Gastroesophageal sphincter (tissue), 4 donors: ENCODE data around the gene TEKT3. TPM values are rescaled to one million over a fixed set of nuclear protein-coding genes. Genes with fewer than 3 reads are reported as not detected.
A peak's percentile ranks its signal among the peaks of the same experiment; 100 is the strongest.

ENCODE experiments used
- ATAC-seq: fragments of 150-250 bp; one replicate; pipeline ENCODE4 v1.9.1; 2016; ENCODE audit warnings: mild to moderate bottlenecking, moderate library complexity
- H3K27ac ChIP-seq, 4 donors: fragments of 200-600 bp; sonication (generic) in 3 of 4; 1 replicate in 3 of 4; 2 replicates in 1 of 4; pipeline ENCODE4 v1.5.1; 2016 to 2019
- H3K27me3 ChIP-seq: fragments of 200-600 bp; sonication (generic); one replicate; pipeline ENCODE4 v1.5.1; 2019
- H3K36me3 ChIP-seq, 2 donors: fragments of 200-600 bp; sonication (generic); one replicate each; pipeline ENCODE4 v1.5.1; 2019; ENCODE audit warnings: control low read depth in 1 of 2
- H3K4me1 ChIP-seq, 3 donors: fragments of 200-600 bp; sonication (generic); 1 replicate in 2 of 3; 2 replicates in 1 of 3; pipeline ENCODE4 v1.5.1; 2016 to 2019; ENCODE audit warnings: control low read depth in 2 of 3
- H3K4me3 ChIP-seq, 2 donors: fragments of 200-600 bp; sonication (generic); one replicate each; pipeline ENCODE4 v1.5.1; 2019; ENCODE audit warnings: mild to moderate bottlenecking in 1 of 2, moderate library complexity in 1 of 2
- H3K9me3 ChIP-seq, 3 donors: fragments of 200-600 bp; sonication (generic); one replicate each; pipeline ENCODE4 v1.5.1; 2017 to 2019; ENCODE audit warnings: control low read depth in 2 of 3
- CTCF ChIP-seq, 4 experiments: fragments of 200-600 bp in 2 of 4; fragments of 450-650 bp in 2 of 4; sonication (generic) in 1 of 4; IDR thresholded peaks; one replicate each; pipeline ENCODE4 v1.5.1; 2017 to 2019; ENCODE audit warnings: antibody characterized with exemption in 4 of 4, mild to moderate bottlenecking in 2 of 4, moderate library complexity in 2 of 4
- EP300 ChIP-seq: sonication (generic); formaldehyde crosslinking; IDR thresholded peaks from one replicate; pipeline ENCODE4 v1.6.1; 2017; ENCODE audit warnings: antibody characterized with exemption, mild to moderate bottlenecking
- POLR2A ChIP-seq, 2 donors: fragments of 450-650 bp; IDR thresholded peaks; one replicate each; pipeline ENCODE4 v1.6.1; 2017; ENCODE audit warnings: antibody characterized with exemption in 2 of 2, mild to moderate bottlenecking in 2 of 2, moderate library complexity in 1 of 2
- POLR2AphosphoS5 ChIP-seq: sonication (generic); formaldehyde crosslinking; IDR thresholded peaks from one replicate; pipeline ENCODE4 v1.6.1; 2017; ENCODE audit warnings: antibody characterized with exemption
- WGBS, 2 donors: methylation state at CpG; one replicate each; pipeline ENCODE4 v1.1.5; 2018; ENCODE audit warnings: low coverage in 1 of 2; 5-methylcytosine and 5-hydroxymethylcytosine counted together
- total RNA-seq, 4 donors: library from RNA; depleted of rRNA; stranded (reverse); fragments of >200 nt; gene quantifications; one replicate each; pipeline ENCODE4 v1.1.0, GENCODE V29; 2016

Gene TEKT3
- total RNA-seq, 4 donors from 2014 or later = 2.6 TPM; not detected in 3

- Histone ChIP-seq H3K9me3 (no peaks in the 10 kb centered on the region), H3K4me1 (no peaks in the 10 kb centered on the region), H3K27me3 (no peaks in the 10 kb centered on the region), H3K4me3 (no peak overlapping the region), H3K27ac (no peak overlapping the region), H3K36me3 (no peaks in the 10 kb centered on the region)
- TF ChIP-seq POLR2AphosphoS5 = no peak
- TF ChIP-seq EP300 = no peak
- TF ChIP-seq CTCF (IDR thresholded peaks at IDR 0.05) = no peak
- TF ChIP-seq POLR2A (IDR thresholded peaks at IDR 0.05) = no peak
- 77% methylated on average over 3 of the region's 3 CpGs; no CpG with 5 or more reads in 1 of the 2 donors for WGBS, 2 donors
- no peak for ATAC-seq
These were observed 59.5 kb downstream of the TEKT3 start for GRCh38 chr17:15281909-15282308.

- WGBS, 2 donors = 35 to 76% methylated on average over 2 of the region's 2 CpGs
These were observed 62.4 kb downstream of the TEKT3 start for GRCh38 chr17:15278924-15279477.

GRCh38 chr17:15278380-15278779, 63.0 kb downstream of the TEKT3 start:
- WGBS, 2 donors = 11 to 40% methylated on average over 1 to 2 of the region's 6 CpGs
- Histone ChIP-seq H3K27me3 (no peaks in the 10 kb centered on the region), H3K9me3 (no peaks in the 10 kb centered on the region), H3K36me3 (no peaks in the 10 kb centered on the region), H3K4me3 (peak overlapping the region in 1 of 2 donors; percentile 11), H3K4me1 (peaks cover 0 to 3% (median 0%) of the 10 kb centered on the region in 3 donors), H3K27ac (no peak overlapping the region)
- ATAC-seq = no peak
- TF ChIP-seq CTCF (IDR thresholded peaks at IDR 0.05) (no peak), EP300 (no peak), POLR2A (IDR thresholded peaks at IDR 0.05) (no peak), POLR2AphosphoS5 (no peak)

More at GRCh38 chr17:15278924-15279477, 62.4 kb downstream of the TEKT3 start:
- H3K27ac ChIP-seq = no peak overlapping the region
- no peak overlapping the region for H3K4me3 ChIP-seq
- no peak for TF ChIP-seq POLR2A (IDR thresholded peaks at IDR 0.05)
- TF ChIP-seq CTCF (IDR thresholded peaks at IDR 0.05) = no peak
- ATAC-seq = no peak
- H3K4me1 ChIP-seq = no peaks in the 10 kb centered on the region
- no peaks in the 10 kb centered on the region for H3K27me3 ChIP-seq
- H3K9me3 ChIP-seq = no peaks in the 10 kb centered on the region
- no peaks in the 10 kb centered on the region for H3K36me3 ChIP-seq

DNA sequence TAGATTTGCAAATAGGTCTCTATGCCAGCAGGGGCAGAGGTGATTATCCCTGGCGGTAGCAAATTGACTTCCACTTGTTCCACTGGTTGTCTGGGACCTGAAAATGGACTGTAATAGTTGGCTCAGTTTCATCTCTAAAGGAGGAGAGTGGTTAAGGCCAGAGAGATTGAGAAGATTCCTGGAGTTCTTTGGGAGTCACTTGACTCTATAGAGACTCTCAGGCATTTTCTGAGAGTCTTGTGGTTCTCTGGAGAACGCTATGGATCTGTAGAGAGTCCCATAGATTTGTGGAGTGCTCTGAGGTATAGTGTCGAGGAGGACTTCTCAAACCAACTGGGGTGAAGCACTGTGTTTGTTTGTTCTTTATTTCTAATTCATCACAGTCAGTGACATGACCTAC, 67.4 kb downstream of the TEKT3 start:
- Histone ChIP-seq H3K9me3 (no peaks in the 10 kb centered on the region), H3K27ac (peak overlapping the region in 2 of 4 donors; percentile 53 to 67), H3K4me3 (no peak overlapping the region), H3K4me1 (peaks cover 0 to 29% (median 13%) of the 10 kb centered on the region in 3 donors), H3K27me3 (no peaks in the 10 kb centered on the region), H3K36me3 (no peaks in the 10 kb centered on the region)
- no peak for TF ChIP-seq EP300
- TF ChIP-seq POLR2A (IDR thresholded peaks at IDR 0.05) = no peak
- TF ChIP-seq POLR2AphosphoS5 = no peak
- no peak for TF ChIP-seq CTCF (IDR thresholded peaks at IDR 0.05)
- WGBS, 2 donors = 92 to 93% methylated on average over 3 of the region's 3 CpGs
- no peak for ATAC-seq

GRCh38 chr17:15273141-15273793, 68.1 kb downstream of the TEKT3 start:
- H3K27ac ChIP-seq = peak overlapping the region; percentile 16 to 70 (median 68)
- TF ChIP-seq POLR2A (IDR thresholded peaks at IDR 0.05) (no peak), POLR2AphosphoS5 (peak; percentile 39), CTCF (IDR thresholded peaks at IDR 0.05) (no peak)
- peak; percentile 88 for ATAC-seq

More at GRCh38 chr17:15273141-15273793, 68.1 kb downstream of the TEKT3 start:
- 25 to 39% methylated on average over 2 to 4 of the region's 5 CpGs for WGBS, 2 donors
- Histone ChIP-seq H3K4me3 (no peak overlapping the region), H3K27me3 (no peaks in the 10 kb centered on the region), H3K9me3 (no peaks in the 10 kb centered on the region), H3K4me1 (peaks cover 0 to 29% (median 15%) of the 10 kb centered on the region in 3 donors), H3K36me3 (no peaks in the 10 kb centered on the region)
